Neural crest cell (in vitro differentiated cells): ENCODE measurements around the gene BACH2. TPM values are rescaled to one million over a fixed set of nuclear protein-coding genes. Genes with fewer than 3 reads are reported as not detected.

Experiments
- DNase-seq: peaks from one replicate; pipeline ENCODE4 v3.0.0; 2021; ENCODE audit warnings: low read depth, mixed read lengths, low spot score
- H3K27ac Mint-ChIP-seq: one replicate; pipeline ENCODE4 v1.8.0; 2021; ENCODE audit warnings: mild to moderate bottlenecking, mixed read lengths; ENCODE audit not compliant: unreplicated experiment
- H3K27me3 Mint-ChIP-seq: 2 replicates; pipeline ENCODE4 v1.8.0; 2021; ENCODE audit warnings: low read depth, mild to moderate bottlenecking, mixed read lengths
- H3K36me3 Mint-ChIP-seq: 2 replicates; pipeline ENCODE4 v1.8.0; 2021; ENCODE audit warnings: low read depth, mild to moderate bottlenecking, mixed read lengths
- H3K4me1 Mint-ChIP-seq: 2 replicates; pipeline ENCODE4 v1.8.0; 2021; ENCODE audit warnings: mixed read lengths
- H3K4me3 Mint-ChIP-seq: one replicate; pipeline ENCODE4 v1.8.0; 2021; ENCODE audit warnings: mild to moderate bottlenecking, mixed read lengths
- H3K9me3 Mint-ChIP-seq: 2 replicates; pipeline ENCODE4 v1.8.0; 2021; ENCODE audit warnings: mixed read lengths
- total RNA-seq: library from RNA; stranded (reverse); gene quantifications from 2 replicates; pipeline ENCODE4 v1.2.1, GENCODE V29; 2021
- TF ChIP-seq, protein P1 (sequence below): fragments of 200-600 bp; sonication (generic); conservative IDR thresholded peaks from 2 replicates; pipeline ENCODE4 v1.5.0; 2021; ENCODE audit warnings: antibody characterized with exemption, mild to moderate bottlenecking

Gene BACH2
- total RNA-seq, 1 donor from 2014 or later: 13.1 TPM

- DNase-seq: no peak
- no peaks in the 10 kb centered on the region for H3K36me3 Mint-ChIP-seq
- TF ChIP-seq, protein P1, sequence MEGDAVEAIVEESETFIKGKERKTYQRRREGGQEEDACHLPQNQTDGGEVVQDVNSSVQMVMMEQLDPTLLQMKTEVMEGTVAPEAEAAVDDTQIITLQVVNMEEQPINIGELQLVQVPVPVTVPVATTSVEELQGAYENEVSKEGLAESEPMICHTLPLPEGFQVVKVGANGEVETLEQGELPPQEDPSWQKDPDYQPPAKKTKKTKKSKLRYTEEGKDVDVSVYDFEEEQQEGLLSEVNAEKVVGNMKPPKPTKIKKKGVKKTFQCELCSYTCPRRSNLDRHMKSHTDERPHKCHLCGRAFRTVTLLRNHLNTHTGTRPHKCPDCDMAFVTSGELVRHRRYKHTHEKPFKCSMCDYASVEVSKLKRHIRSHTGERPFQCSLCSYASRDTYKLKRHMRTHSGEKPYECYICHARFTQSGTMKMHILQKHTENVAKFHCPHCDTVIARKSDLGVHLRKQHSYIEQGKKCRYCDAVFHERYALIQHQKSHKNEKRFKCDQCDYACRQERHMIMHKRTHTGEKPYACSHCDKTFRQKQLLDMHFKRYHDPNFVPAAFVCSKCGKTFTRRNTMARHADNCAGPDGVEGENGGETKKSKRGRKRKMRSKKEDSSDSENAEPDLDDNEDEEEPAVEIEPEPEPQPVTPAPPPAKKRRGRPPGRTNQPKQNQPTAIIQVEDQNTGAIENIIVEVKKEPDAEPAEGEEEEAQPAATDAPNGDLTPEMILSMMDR: no peak
- H3K27me3 Mint-ChIP-seq: no peaks in the 10 kb centered on the region
- H3K9me3 Mint-ChIP-seq: no peaks in the 10 kb centered on the region
- H3K4me3 Mint-ChIP-seq: no peak overlapping the region
- H3K4me1 Mint-ChIP-seq: no peaks in the 10 kb centered on the region
- no peak overlapping the region for H3K27ac Mint-ChIP-seq
These were observed 329.7 kb downstream of the BACH2 start for GRCh38 chr6:89966913-89967312.

- Mint-ChIP-seq H3K36me3 (no peaks in the 10 kb centered on the region), H3K4me3 (no peak overlapping the region), H3K27ac (no peak overlapping the region), H3K9me3 (no peaks in the 10 kb centered on the region), H3K4me1 (no peaks in the 10 kb centered on the region), H3K27me3 (no peaks in the 10 kb centered on the region)
- TF ChIP-seq, protein P1: no peak
- no peak for DNase-seq
These were observed 330.5 kb downstream of the BACH2 start for GRCh38 chr6:89966228-89966544.

DNA sequence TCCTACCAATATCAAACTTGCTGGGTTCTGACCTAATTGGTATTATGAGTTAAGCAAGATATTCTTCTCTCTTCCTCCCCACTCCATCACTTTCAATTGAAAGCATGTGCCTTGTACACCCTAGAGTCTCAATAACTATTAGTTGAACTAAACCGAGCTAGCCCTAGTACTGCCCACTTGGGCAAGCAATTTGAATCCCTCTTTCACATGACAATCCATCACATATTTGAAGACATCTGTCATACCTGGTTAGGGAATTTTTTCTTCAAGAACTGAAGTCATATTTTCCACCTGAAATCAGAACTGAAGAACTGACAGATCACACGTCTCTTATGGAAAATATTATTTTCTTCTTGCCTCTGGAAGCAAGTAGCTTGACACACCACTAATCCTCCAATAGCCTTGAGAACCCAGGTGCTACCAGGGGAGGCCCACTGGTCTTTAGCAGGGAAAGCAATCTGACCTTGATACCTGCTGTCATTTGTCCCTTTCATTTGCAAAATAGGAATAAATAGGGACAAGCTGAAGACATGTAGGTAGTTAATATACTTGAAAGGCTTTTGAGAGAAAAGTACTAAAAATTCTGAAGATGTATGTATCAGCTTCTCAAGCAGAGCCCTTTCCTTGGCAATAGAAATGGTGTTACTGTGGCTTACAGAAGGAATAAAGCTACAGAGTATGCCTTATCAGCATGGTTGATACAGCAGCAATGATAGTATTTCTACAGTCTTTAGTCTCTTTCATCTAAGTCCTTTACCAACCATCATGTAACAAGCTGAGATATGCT, 331.0 kb downstream of the BACH2 start:
- H3K4me3 Mint-ChIP-seq: no peak overlapping the region

DNA sequence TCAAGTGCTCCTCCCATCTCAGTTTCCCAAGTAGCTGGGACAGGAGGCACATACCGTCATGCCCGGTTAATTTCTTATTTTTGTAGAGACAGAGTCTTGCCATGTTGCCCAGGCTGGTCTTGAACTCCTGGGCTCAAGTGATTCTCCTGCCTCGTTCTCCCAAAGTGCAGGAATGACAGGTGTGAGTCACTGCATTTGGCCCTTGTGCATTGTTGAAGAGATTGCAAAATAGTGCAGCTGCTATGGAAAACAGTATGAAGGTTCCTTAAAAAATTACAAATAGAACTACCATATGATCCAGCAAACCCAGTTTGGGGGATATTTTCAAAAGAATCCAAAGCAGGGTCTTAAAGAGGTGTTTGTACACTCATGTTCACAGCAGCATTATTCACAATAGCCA, 333.3 kb downstream of the BACH2 start:
- Mint-ChIP-seq H3K4me3 (no peak overlapping the region), H3K27ac (no peak overlapping the region), H3K9me3 (no peaks in the 10 kb centered on the region), H3K27me3 (no peaks in the 10 kb centered on the region), H3K36me3 (no peaks in the 10 kb centered on the region), H3K4me1 (no peaks in the 10 kb centered on the region)
- TF ChIP-seq, protein P1: no peak
- no peak for DNase-seq

More for the DNA sequence above, 331.0 kb downstream of the BACH2 start:
- Mint-ChIP-seq H3K4me1 (no peaks in the 10 kb centered on the region), H3K9me3 (no peaks in the 10 kb centered on the region), H3K36me3 (no peaks in the 10 kb centered on the region), H3K27ac (no peak overlapping the region), H3K27me3 (no peaks in the 10 kb centered on the region)
- TF ChIP-seq, protein P1: no peak
- no peak for DNase-seq

- Mint-ChIP-seq H3K9me3 (no peaks in the 10 kb centered on the region), H3K4me3 (no peak overlapping the region), H3K36me3 (no peaks in the 10 kb centered on the region), H3K27me3 (no peaks in the 10 kb centered on the region), H3K27ac (no peak overlapping the region), H3K4me1 (no peaks in the 10 kb centered on the region)
- TF ChIP-seq, protein P1: no peak
- DNase-seq: no peak
These were observed 335.2 kb downstream of the BACH2 start for GRCh38 chr6:89961481-89961880.
